ENCODE results near the gene MBD3.

DNA sequence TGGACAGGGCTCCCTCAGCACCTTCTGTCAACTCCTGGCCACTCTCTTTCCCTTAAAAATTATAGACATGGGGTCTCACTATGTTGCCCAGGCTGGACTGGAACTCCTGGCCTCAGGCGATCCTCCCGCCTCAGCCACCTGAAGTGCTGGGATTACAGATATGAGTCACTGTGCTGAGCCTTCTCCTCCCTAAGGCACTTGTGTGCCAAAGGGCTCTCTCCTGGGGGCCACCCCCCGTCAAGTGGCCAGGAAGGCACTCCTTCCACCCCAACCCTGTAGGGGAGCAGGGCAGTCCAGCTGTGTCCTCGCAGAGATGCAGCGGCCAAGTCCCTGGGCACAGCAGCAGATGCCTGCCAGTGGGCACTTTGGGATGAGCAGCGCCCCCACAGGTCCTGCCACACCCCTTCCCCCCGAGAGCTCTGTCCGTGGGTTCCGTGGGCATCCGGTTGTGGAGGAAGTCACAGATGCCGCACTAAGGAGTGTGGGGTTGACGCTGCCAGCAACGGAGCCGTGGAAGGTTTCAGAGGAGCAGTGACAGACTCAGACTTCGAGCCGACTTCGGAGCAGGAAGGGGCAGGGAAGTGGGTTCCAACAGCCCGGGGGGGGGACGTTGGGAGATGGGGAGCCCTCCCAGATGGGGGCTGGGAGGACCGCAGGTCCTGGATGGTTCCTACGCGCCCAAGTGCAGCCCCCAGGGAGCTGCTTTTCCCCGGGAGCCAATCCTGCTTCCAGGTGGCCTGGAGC, 15.9 kb upstream of the MBD3 start:
- TF ChIP-seq EZH2 (IDR thresholded peaks at IDR 0.05; ENCODE audit: low read length) = no peak
- TF ChIP-seq, protein P1, sequence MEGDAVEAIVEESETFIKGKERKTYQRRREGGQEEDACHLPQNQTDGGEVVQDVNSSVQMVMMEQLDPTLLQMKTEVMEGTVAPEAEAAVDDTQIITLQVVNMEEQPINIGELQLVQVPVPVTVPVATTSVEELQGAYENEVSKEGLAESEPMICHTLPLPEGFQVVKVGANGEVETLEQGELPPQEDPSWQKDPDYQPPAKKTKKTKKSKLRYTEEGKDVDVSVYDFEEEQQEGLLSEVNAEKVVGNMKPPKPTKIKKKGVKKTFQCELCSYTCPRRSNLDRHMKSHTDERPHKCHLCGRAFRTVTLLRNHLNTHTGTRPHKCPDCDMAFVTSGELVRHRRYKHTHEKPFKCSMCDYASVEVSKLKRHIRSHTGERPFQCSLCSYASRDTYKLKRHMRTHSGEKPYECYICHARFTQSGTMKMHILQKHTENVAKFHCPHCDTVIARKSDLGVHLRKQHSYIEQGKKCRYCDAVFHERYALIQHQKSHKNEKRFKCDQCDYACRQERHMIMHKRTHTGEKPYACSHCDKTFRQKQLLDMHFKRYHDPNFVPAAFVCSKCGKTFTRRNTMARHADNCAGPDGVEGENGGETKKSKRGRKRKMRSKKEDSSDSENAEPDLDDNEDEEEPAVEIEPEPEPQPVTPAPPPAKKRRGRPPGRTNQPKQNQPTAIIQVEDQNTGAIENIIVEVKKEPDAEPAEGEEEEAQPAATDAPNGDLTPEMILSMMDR (optimal IDR thresholded peaks at IDR 0.05 in 1 of 3, IDR thresholded peaks at IDR 0.05 in 1 of 3, conservative IDR thresholded peaks at IDR 0.05 in 1 of 3; ENCODE audit: extremely low read depth in 1 of 3, insufficient read depth in 2 of 3, low read length in 3 of 3) = no peak
